ENCODE results near the gene CTRB1.

- no peak for TF ChIP-seq EZH2 (IDR thresholded peaks at IDR 0.05; ENCODE audit: insufficient read depth, poor library complexity, severe bottlenecking)
- TF ChIP-seq EZH2phosphoT487 (IDR thresholded peaks at IDR 0.05; ENCODE audit: insufficient read depth, low read depth) = no peak
These were observed 19.5 kb downstream of the CTRB1 start for GRCh38 chr16:75238132-75238852.

Data from GM23248 (cell line).